Fibroblast of peridontal ligament (primary cell): ENCODE results near the gene TCFL5.

ENCODE experiments used
- DNase-seq: peaks from one replicate; pipeline ENCODE4 v3.0.0-alpha.2; 2010; ENCODE audit errors: extremely low read depth

The TCFL5 gene

GRCh38 chr20:62895539-62895938 is 33.9 kb upstream of the TCFL5 start:
- no peak for DNase-seq

GRCh38 chr20:62894261-62894660 is 32.6 kb upstream of the TCFL5 start:
- no peak for DNase-seq

GRCh38 chr20:62893700-62894099 is 32.1 kb upstream of the TCFL5 start:
- no peak for DNase-seq

- no peak for DNase-seq
Measured at GRCh38 chr20:62892348-62893304, 31.0 kb upstream of the TCFL5 start.

GRCh38 chr20:62891111-62891510 is 29.5 kb upstream of the TCFL5 start:
- no peak for DNase-seq

GRCh38 chr20:62890444-62890843 is 28.8 kb upstream of the TCFL5 start:
- no peak for DNase-seq

- DNase-seq = no peak
Measured at GRCh38 chr20:62889871-62890270, 28.2 kb upstream of the TCFL5 start.

- no peak for DNase-seq
Measured at GRCh38 chr20:62889411-62889810, 27.8 kb upstream of the TCFL5 start.

GRCh38 chr20:62888910-62889309 is 27.3 kb upstream of the TCFL5 start:
- DNase-seq = no peak

GRCh38 chr20:62888406-62888805 is 26.8 kb upstream of the TCFL5 start:
- DNase-seq = no peak

GRCh38 chr20:62887860-62888239 is 26.2 kb upstream of the TCFL5 start:
- DNase-seq = no peak

GRCh38 chr20:62887152-62887859 is 25.7 kb upstream of the TCFL5 start:
- DNase-seq = peak; percentile 87

- DNase-seq = no peak
Measured at GRCh38 chr20:62886709-62887058, 25.1 kb upstream of the TCFL5 start.

GRCh38 chr20:62885896-62886708 is 24.5 kb upstream of the TCFL5 start:
- no peak for DNase-seq

- no peak for DNase-seq
Measured at GRCh38 chr20:62885046-62885895, 23.6 kb upstream of the TCFL5 start.

GRCh38 chr20:62884556-62884955 is 22.9 kb upstream of the TCFL5 start:
- no peak for DNase-seq

- no peak for DNase-seq
Measured at GRCh38 chr20:62882426-62882825, 20.8 kb upstream of the TCFL5 start.

GRCh38 chr20:62881662-62882395 is 20.2 kb upstream of the TCFL5 start:
- DNase-seq = no peak

- no peak for DNase-seq
Measured at GRCh38 chr20:62880935-62881661, 19.5 kb upstream of the TCFL5 start.
